SU-DHL-6 (cell line): ENCODE results near the gene UCN.

Source experiments
- H2AFZ ChIP-seq: fragments of 200-600 bp; sonication (generic); 2 replicates; pipeline ENCODE4 v1.6.1; 2014; ENCODE audit warnings: low read depth, mild to moderate bottlenecking, moderate library complexity, mixed read lengths, antibody characterized with exemption, low read length; ENCODE audit not compliant: severe bottlenecking
- H3F3A ChIP-seq: fragments of 200-600 bp; shearing (Covaris generic); 2 replicates; pipeline ENCODE4 v1.6.0; 2016; ENCODE audit warnings: antibody characterized with exemption, mild to moderate bottlenecking; ENCODE audit not compliant: insufficient read depth
- H3K27ac ChIP-seq: fragments of 200-600 bp; sonication (generic); 2 replicates; pipeline ENCODE4 v1.5.1; 2016; ENCODE audit warnings: low read depth, mild to moderate bottlenecking, low read length, moderate library complexity, mixed read lengths
- H3K27me3 ChIP-seq: fragments of 200-600 bp; sonication (generic), shearing (Covaris generic); 2 replicates; pipeline ENCODE4 v1.6.0; 2014; ENCODE audit warnings: mild to moderate bottlenecking, low read length
- H3K36me3 ChIP-seq: fragments of 200-600 bp; sonication (generic); 2 replicates; pipeline ENCODE4 v1.6.1; 2014; ENCODE audit warnings: mild to moderate bottlenecking, low read length, mixed read lengths
- H3K4me2 ChIP-seq: fragments of 300-600, 200-600 bp; shearing (Covaris generic), sonication (generic); 2 replicates; pipeline ENCODE4 v1.6.0; 2014; ENCODE audit warnings: low read length, low read depth, mild to moderate bottlenecking; ENCODE audit not compliant: poor library complexity, severe bottlenecking
- H3K4me3 ChIP-seq: fragments of 200-600 bp; sonication (generic); 2 replicates; pipeline ENCODE4 v1.5.1; 2014; ENCODE audit warnings: antibody characterized with exemption, low read length, mild to moderate bottlenecking, mixed read lengths; ENCODE audit not compliant: insufficient read depth, poor library complexity, severe bottlenecking
- H3K79me2 ChIP-seq: fragments of 200-600 bp; sonication (generic); 2 replicates; pipeline ENCODE4 v1.6.1; 2014; ENCODE audit warnings: mild to moderate bottlenecking, low read length, moderate library complexity; ENCODE audit not compliant: insufficient read depth
- H3K9ac ChIP-seq: fragments of 200-600 bp; sonication (generic); 2 replicates; pipeline ENCODE4 v1.7.0; 2014; ENCODE audit warnings: mild to moderate bottlenecking, low read length
- H3K9me2 ChIP-seq: fragments of 200-600 bp; sonication (generic); replicated peaks from 2 replicates; pipeline ENCODE4 v1.6.1; 2014; ENCODE audit warnings: low read length; ENCODE audit not compliant: insufficient read depth
- H3K9me3 ChIP-seq: fragments of 200-600 bp; sonication (generic); 2 replicates; pipeline ENCODE4 v1.6.1; 2014; ENCODE audit warnings: low read length, mixed read lengths; ENCODE audit not compliant: insufficient read depth
- H4K20me1 ChIP-seq: fragments of 200-600 bp; sonication (generic); 2 replicates; pipeline ENCODE4 v1.6.1; 2014; ENCODE audit warnings: low read depth, mild to moderate bottlenecking, antibody characterized with exemption, low read length, moderate library complexity, mixed read lengths
- CTCF ChIP-seq: fragments of 200-600 bp; sonication (generic); IDR thresholded peaks from one replicate; pipeline ENCODE4 v1.5.1; 2017; ENCODE audit warnings: antibody characterized with exemption, mild to moderate bottlenecking, low read length, moderate library complexity; ENCODE audit not compliant: insufficient read depth, poor library complexity, severe bottlenecking
- EZH2phosphoT487 ChIP-seq: fragments of 200-600 bp; sonication (generic), shearing (Covaris generic); conservative IDR thresholded peaks from 2 replicates; pipeline ENCODE4 v1.6.1; 2018; ENCODE audit warnings: mild to moderate bottlenecking, antibody characterized with exemption, low read length, moderate library complexity, mixed read lengths

UCN gene

GRCh38 chr2:27297195-27297594 is 11.1 kb downstream of the UCN start:
- Histone ChIP-seq H3K9me3 (no peaks in the 10 kb centered on the region), H3K27me3 (peaks cover 3% of the 10 kb centered on the region; the same call in 1 of the 2 replicates), H3K79me2 (no peaks in the 10 kb centered on the region), H4K20me1 (no peaks in the 10 kb centered on the region), H2AFZ (no peak overlapping the region), H3K4me2 (no peak overlapping the region), H3K9ac (no peak overlapping the region), H3K9me2 (no peaks in the 10 kb centered on the region), H3F3A (no peaks in the 10 kb centered on the region), H3K4me3 (no peak overlapping the region), H3K27ac (no peak overlapping the region), H3K36me3 (no peaks in the 10 kb centered on the region)
- TF ChIP-seq EZH2phosphoT487 (no peak), CTCF (no peak)

GRCh38 chr2:27296481-27296880 is 11.8 kb downstream of the UCN start:
- Histone ChIP-seq H3K27ac (no peak overlapping the region), H2AFZ (no peak overlapping the region), H3K4me2 (no peak overlapping the region), H3K27me3 (peaks cover 3% of the 10 kb centered on the region; the same call in 1 of the 2 replicates), H3K36me3 (no peaks in the 10 kb centered on the region), H4K20me1 (no peaks in the 10 kb centered on the region), H3K79me2 (no peaks in the 10 kb centered on the region), H3K9me3 (no peaks in the 10 kb centered on the region), H3K4me3 (no peak overlapping the region), H3K9me2 (no peaks in the 10 kb centered on the region), H3K9ac (no peak overlapping the region), H3F3A (no peaks in the 10 kb centered on the region)
- no peak for TF ChIP-seq EZH2phosphoT487
- TF ChIP-seq CTCF, result no peak

GRCh38 chr2:27294928-27295327 is 13.3 kb downstream of the UCN start:
- Histone ChIP-seq H2AFZ (no peak overlapping the region), H4K20me1 (no peaks in the 10 kb centered on the region), H3F3A (no peaks in the 10 kb centered on the region), H3K9ac (no peak overlapping the region), H3K27ac (no peak overlapping the region), H3K36me3 (no peaks in the 10 kb centered on the region), H3K4me3 (no peak overlapping the region), H3K79me2 (no peaks in the 10 kb centered on the region), H3K9me3 (no peaks in the 10 kb centered on the region), H3K27me3 (peaks cover 3% of the 10 kb centered on the region; the same call in 1 of the 2 replicates), H3K9me2 (no peaks in the 10 kb centered on the region), H3K4me2 (no peak overlapping the region)
- TF ChIP-seq EZH2phosphoT487 (no peak), CTCF (no peak)

- Histone ChIP-seq H3K27ac (no peak overlapping the region), H3K9me2 (no peaks in the 10 kb centered on the region), H3K9ac (no peak overlapping the region), H3K4me3 (no peak overlapping the region), H4K20me1 (no peaks in the 10 kb centered on the region), H3K36me3 (no peaks in the 10 kb centered on the region), H3F3A (no peaks in the 10 kb centered on the region), H3K9me3 (no peaks in the 10 kb centered on the region), H2AFZ (no peak overlapping the region), H3K79me2 (no peaks in the 10 kb centered on the region), H3K27me3 (no peaks in the 10 kb centered on the region), H3K4me2 (no peak overlapping the region)
- no peak for TF ChIP-seq EZH2phosphoT487
- no peak for TF ChIP-seq CTCF
These were observed 16.4 kb downstream of the UCN start for GRCh38 chr2:27291865-27292264.
